HepG2 (cell line): ENCODE measurements around the gene SYT1.

Experiments used
- CCAR2 ChIP-seq: fragments of 200-400 bp; formaldehyde crosslinking; optimal IDR thresholded peaks from 2 replicates; pipeline ENCODE3; 2018; ENCODE audit warnings: low read depth, mild to moderate bottlenecking, low read length, moderate library complexity
- CEBPB ChIP-seq: IDR thresholded peaks from 2 replicates; pipeline ENCODE4 v1.6.1; 2011; ENCODE audit warnings: low read depth, low read length, improper control_type of control experiment, borderline replicate concordance
- CTCF ChIP-seq: sonication (generic); formaldehyde crosslinking; IDR thresholded peaks from 2 replicates; pipeline ENCODE4 v1.5.0; 2020; ENCODE audit warnings: mild to moderate bottlenecking, missing genetic modification reagents, moderate library complexity
- DMAP1 ChIP-seq: IDR thresholded peaks from 2 replicates; pipeline ENCODE4 v1.6.1; 2016
- JUNB ChIP-seq: sonication (generic); formaldehyde crosslinking; IDR thresholded peaks from 2 replicates; pipeline ENCODE4 v1.8.0; 2022; ENCODE audit warnings: missing genetic modification reagents, mild to moderate bottlenecking, borderline replicate concordance
- MTA3 ChIP-seq: sonication (generic); formaldehyde crosslinking; IDR thresholded peaks from 2 replicates; pipeline ENCODE4 v1.4.0; 2020; ENCODE audit warnings: missing genetic modification reagents
- RAD51 ChIP-seq: fragments of 450-650 bp; IDR thresholded peaks from 2 replicates; pipeline ENCODE4 v1.6.1; 2016; ENCODE audit warnings: borderline replicate concordance
- SETDB1 ChIP-seq: sonication (generic); formaldehyde crosslinking; IDR thresholded peaks from 2 replicates; pipeline ENCODE4 v1.5.1; 2020; ENCODE audit warnings: missing genetic modification reagents, mild to moderate bottlenecking, borderline replicate concordance
- SRSF9 ChIP-seq: fragments of 200-400 bp; formaldehyde crosslinking; IDR thresholded peaks from 2 replicates; pipeline ENCODE4 v1.6.1; 2018; ENCODE audit warnings: borderline replicate concordance, mild to moderate bottlenecking, low read depth, low read length; ENCODE audit not compliant: insufficient read depth, poor library complexity, severe bottlenecking
- TF ChIP-seq, protein P1 (sequence below): sonication (generic); formaldehyde crosslinking; IDR thresholded peaks from 2 replicates; pipeline ENCODE4 v1.5.0; 2020; ENCODE audit warnings: mild to moderate bottlenecking, missing genetic modification reagents

- TF ChIP-seq MTA3 (CRISPR knock-in tag): no peak
- TF ChIP-seq JUNB (CRISPR knock-in tag): no peak
- no peak for TF ChIP-seq CTCF (CRISPR knock-in tag)
- TF ChIP-seq, protein P1, sequence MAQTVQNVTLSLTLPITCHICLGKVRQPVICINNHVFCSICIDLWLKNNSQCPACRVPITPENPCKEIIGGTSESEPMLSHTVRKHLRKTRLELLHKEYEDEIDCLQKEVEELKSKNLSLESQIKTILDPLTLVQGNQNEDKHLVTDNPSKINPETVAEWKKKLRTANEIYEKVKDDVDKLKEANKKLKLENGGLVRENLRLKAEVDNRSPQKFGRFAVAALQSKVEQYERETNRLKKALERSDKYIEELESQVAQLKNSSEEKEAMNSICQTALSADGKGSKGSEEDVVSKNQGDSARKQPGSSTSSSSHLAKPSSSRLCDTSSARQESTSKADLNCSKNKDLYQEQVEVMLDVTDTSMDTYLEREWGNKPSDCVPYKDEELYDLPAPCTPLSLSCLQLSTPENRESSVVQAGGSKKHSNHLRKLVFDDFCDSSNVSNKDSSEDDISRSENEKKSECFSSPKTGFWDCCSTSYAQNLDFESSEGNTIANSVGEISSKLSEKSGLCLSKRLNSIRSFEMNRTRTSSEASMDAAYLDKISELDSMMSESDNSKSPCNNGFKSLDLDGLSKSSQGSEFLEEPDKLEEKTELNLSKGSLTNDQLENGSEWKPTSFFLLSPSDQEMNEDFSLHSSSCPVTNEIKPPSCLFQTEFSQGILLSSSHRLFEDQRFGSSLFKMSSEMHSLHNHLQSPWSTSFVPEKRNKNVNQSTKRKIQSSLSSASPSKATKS (CRISPR knock-in tag): no peak
- no peak for TF ChIP-seq CEBPB
- no peak for TF ChIP-seq CCAR2
- no peak for TF ChIP-seq DMAP1 (CRISPR knock-in tag)
- TF ChIP-seq SETDB1 (CRISPR knock-in tag): no peak
- no peak for TF ChIP-seq RAD51
- no peak for TF ChIP-seq SRSF9
These were observed 148.1 kb downstream of the SYT1 start for GRCh38 chr12:79012636-79013035.
